COLO668 (cell line): ENCODE results near the gene KPNA2.
A peak's percentile ranks its signal among the peaks of the same experiment; 100 is the strongest.
"Not testable (repeated sequence)": the region's sequence is repeated elsewhere in the genome, so short reads cannot be mapped to it uniquely, and the experiment has no call there.

Source experiments
- DNase-seq: peaks from one replicate; lab custom pipeline; 2025; ENCODE audit not compliant: unreplicated experiment; lab: John Stamatoyannopoulos, UW

KPNA2 gene

GRCh38 chr17:68019675-68020408, 15.7 kb upstream of the KPNA2 start:
- peak; percentile 91 for DNase-seq

GRCh38 chr17:68020409-68020756, 15.2 kb upstream of the KPNA2 start:
- peak; percentile 40 for DNase-seq

GRCh38 chr17:68020791-68021190, 14.7 kb upstream of the KPNA2 start:
- DNase-seq, result not testable (repeated sequence)

GRCh38 chr17:68021963-68022362, 13.6 kb upstream of the KPNA2 start:
- no peak for DNase-seq

- not testable (repeated sequence) for DNase-seq
These were observed 13.0 kb upstream of the KPNA2 start for GRCh38 chr17:68022547-68022946.

GRCh38 chr17:68029512-68030215, 5.9 kb upstream of the KPNA2 start:
- peak; percentile 27 for DNase-seq

- DNase-seq, result no peak
These were observed 1.7 kb upstream of the KPNA2 start for GRCh38 chr17:68033636-68034451.

- DNase-seq, result no peak
These were observed 1.1 kb upstream of the KPNA2 start for GRCh38 chr17:68034452-68034776.

- peak; percentile 95 for DNase-seq
These were observed 408 bp upstream of the KPNA2 start for GRCh38 chr17:68035131-68035522.

- DNase-seq, result no peak
These were observed 991 bp downstream of the KPNA2 start for GRCh38 chr17:68036304-68037147.

GRCh38 chr17:68047153-68047846, 11.8 kb downstream of the KPNA2 start:
- DNase-seq, result no peak

GRCh38 chr17:68047890-68048542, 12.5 kb downstream of the KPNA2 start:
- DNase-seq, result not testable (repeated sequence)

GRCh38 chr17:68048996-68049395, 13.5 kb downstream of the KPNA2 start:
- no peak for DNase-seq

GRCh38 chr17:68049812-68050437, 14.4 kb downstream of the KPNA2 start:
- not testable (repeated sequence) for DNase-seq

GRCh38 chr17:68051321-68052312, 16.1 kb downstream of the KPNA2 start:
- DNase-seq, result not testable (repeated sequence)

- no peak for DNase-seq
These were observed 17.3 kb downstream of the KPNA2 start for GRCh38 chr17:68052810-68053209.

- DNase-seq, result no peak
These were observed 17.9 kb downstream of the KPNA2 start for GRCh38 chr17:68053231-68054013.
